ENCODE measurements around the gene LHFPL6.

LHFPL6 gene

DNA sequence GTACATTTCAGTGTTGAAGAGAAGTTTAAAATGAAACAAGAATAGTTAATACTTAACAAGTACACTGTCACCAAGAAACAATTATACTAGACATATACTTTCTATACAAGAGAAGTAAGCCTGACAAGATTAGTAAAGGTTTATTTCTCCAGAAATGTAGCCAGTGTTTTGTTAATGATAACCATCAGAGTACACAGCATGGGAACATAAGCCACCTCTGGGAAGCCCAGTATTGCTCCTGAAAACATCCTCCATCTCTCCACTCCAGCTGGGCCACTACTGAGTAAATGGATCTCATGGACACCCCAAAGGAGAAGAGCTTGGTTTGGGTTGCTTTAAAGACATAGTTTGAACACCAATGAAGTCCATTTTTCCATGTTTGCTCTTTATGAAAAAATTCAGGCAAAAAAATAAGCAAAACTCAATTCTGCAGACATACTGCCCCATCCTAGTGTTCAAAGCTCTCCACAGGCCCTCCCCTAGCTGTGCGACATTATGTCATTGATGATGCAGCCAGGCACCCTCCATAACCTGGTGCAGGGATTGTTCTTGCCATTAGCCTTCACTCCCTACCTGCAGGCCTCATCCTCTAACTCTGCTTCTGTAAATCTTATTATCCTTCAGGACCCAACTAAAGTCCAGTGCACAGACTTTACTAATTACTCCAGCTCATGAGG, 61.9 kb downstream of the LHFPL6 start:
- TF ChIP-seq CTCF (IDR thresholded peaks at IDR 0.05; ENCODE audit: low read depth, low read length, missing control alignments): no peak
- no peak overlapping the region for H3K4me3 ChIP-seq (ENCODE audit: low read depth, low read length)
- no peak for DNase-seq (ENCODE audit: low read depth)
- in situ Hi-C loops (cut with HindIII; ENCODE audit: low sequenced_read_pairs): no loop called here

DNA sequence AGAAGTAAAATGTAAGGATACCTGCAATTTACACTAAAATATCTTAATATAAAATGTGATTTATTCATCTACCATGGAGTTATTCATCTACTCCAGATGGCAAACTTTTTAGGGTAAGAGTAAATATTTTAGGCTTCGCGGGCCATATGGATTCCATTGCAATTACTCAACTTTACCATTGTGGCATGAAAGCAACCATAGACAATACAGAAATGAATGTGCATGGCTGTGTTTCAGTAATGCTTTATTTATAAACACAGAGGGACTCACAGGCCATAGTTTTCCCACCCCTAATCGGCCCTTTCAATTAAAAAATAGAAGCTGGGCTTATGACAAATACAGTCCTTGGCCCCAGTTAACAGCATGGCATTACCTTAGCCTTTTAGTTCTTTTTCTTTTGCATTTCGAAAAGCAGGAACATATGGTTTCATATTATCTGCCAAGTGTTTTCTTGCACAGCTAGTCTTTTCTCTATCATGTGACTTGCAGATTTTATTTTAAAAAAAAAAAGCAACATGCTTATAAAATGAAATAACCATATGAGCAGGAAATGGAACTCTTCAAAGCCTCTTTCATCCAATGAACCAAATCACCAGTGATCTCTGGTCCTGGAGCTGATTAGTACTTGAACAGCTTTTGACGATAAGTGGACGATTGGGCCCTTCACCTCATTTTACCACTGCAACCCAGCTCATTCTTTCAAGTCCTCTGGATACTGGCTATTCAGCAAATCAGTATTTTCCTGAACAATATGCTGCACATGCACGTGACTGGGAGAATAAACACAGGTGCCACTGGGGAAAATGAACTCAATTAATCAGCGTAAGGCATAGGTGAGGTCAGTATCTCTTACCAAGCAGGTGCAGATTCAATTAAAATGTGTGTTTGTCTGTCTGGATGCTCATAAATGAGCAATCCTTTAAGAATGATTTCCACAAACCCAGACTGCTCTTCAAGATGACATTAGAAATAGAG, 63.9 kb downstream of the LHFPL6 start:
- DNase-seq (ENCODE audit: low read depth): peak; percentile 38
- TF ChIP-seq CTCF (IDR thresholded peaks at IDR 0.05; ENCODE audit: low read depth, low read length, missing control alignments): no peak
- no peak overlapping the region for H3K4me3 ChIP-seq (ENCODE audit: low read depth, low read length)
- in situ Hi-C loops (cut with HindIII; ENCODE audit: low sequenced_read_pairs): no loop called here

DNA sequence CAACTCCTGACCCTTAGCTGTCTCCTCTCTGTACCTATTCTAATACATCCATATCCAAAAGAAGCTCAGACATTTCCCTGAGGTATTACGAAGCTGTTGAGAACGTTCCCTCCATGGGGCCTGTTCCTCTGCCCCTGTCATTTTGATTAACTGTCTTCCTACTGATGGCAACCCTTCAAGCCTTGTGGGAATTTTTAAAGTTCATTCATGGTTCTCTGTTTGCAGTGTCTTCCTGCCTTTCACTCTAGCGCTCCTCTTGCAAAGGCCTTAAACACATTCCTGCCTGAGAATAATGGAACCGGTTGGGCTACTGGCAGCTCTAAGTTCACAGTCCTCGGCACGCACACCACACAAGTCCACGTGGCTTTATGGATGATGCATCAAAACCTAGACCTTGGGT, 66.1 kb downstream of the LHFPL6 start:
- no peak for DNase-seq (ENCODE audit: low read depth)
- no peak for TF ChIP-seq CTCF (IDR thresholded peaks at IDR 0.05; ENCODE audit: low read depth, low read length, missing control alignments)
- in situ Hi-C loops (cut with HindIII; ENCODE audit: low sequenced_read_pairs): no loop called here
- H3K4me3 ChIP-seq (ENCODE audit: low read depth, low read length): no peak overlapping the region

- H3K4me3 ChIP-seq (ENCODE audit: low read depth, low read length): no peak overlapping the region
- no peak for DNase-seq (ENCODE audit: low read depth)
- in situ Hi-C loops (cut with HindIII; ENCODE audit: low sequenced_read_pairs): no loop called here
- no peak for TF ChIP-seq CTCF (IDR thresholded peaks at IDR 0.05; ENCODE audit: low read depth, low read length, missing control alignments)
Measured at GRCh38 chr13:39536274-39536673, 66.7 kb downstream of the LHFPL6 start.

DNA sequence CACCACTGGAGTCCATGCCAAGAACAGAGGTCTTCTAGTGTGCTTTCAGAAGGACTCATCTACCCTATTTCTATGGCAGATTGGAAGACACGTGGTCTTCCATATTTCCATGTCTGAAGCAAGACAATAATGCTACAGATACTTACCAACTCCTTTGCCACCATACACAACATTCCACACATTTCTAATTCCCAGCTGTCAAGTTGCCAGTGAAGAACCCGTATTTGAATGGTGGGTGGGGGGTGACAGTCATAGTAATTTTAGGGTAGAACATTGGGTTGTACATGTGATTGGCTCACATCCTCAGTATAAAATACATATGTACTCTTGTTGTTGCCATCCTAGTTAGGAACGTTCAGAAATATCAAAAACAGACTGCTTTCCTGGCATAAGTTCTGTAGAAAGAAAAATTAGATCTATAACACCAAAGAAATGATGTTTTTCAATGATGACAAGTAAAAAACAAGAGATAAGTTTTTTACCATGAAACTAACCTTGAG, 69.3 kb downstream of the LHFPL6 start:
- H3K4me3 ChIP-seq (ENCODE audit: low read depth, low read length): no peak overlapping the region
- DNase-seq (ENCODE audit: low read depth): no peak
- in situ Hi-C loops (cut with HindIII; ENCODE audit: low sequenced_read_pairs): no loop called here
- TF ChIP-seq CTCF (IDR thresholded peaks at IDR 0.05; ENCODE audit: low read depth, low read length, missing control alignments): no peak

DNA sequence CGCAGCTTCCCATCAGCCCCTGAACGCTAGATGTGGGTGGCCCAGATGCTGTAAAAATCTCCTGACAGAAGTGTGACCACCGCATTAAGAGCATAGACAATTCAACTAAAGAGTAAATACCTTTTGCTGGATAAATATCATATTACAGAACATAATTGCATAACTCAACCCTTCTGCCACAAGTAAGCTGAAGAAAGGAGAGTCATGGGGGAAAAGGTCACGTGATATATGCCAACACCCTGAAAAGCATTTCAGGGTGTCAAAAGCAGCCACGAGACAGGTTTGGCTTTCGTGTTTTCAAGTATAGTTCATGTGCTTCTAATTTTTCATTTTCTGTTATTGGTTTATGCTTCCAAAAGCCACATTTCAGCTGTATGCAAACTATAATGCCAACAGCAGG, 71.3 kb downstream of the LHFPL6 start:
- in situ Hi-C loops (cut with HindIII; ENCODE audit: low sequenced_read_pairs): no loop called here
- no peak overlapping the region for H3K4me3 ChIP-seq (ENCODE audit: low read depth, low read length)
- no peak for TF ChIP-seq CTCF (IDR thresholded peaks at IDR 0.05; ENCODE audit: low read depth, low read length, missing control alignments)
- no peak for DNase-seq (ENCODE audit: low read depth)

Data from astrocyte of the cerebellum (primary cell).